Mesendoderm (in vitro differentiated cells): Measurements from ENCODE around the gene BASP1.

ENCODE experiments used
- DNase-seq: peaks from one replicate; pipeline ENCODE4 v3.0.0; 2013
- H2AK5ac ChIP-seq: 2 replicates; pipeline ENCODE4 v1.6.1; 2013; ENCODE audit warnings: low read length, inconsistent platforms
- H2BK120ac ChIP-seq: 2 replicates; pipeline ENCODE4 v1.6.1; 2013; ENCODE audit warnings: low read depth, mild to moderate bottlenecking, low read length, moderate library complexity, mixed read lengths
- H2BK15ac ChIP-seq: replicated peaks from 2 replicates; pipeline ENCODE4 v1.6.1; 2013; ENCODE audit warnings: low read depth, mild to moderate bottlenecking, moderate library complexity
- H2BK5ac ChIP-seq: 2 replicates; pipeline ENCODE4 v1.6.1; 2013; ENCODE audit warnings: low read length, inconsistent platforms
- H3K18ac ChIP-seq: 2 replicates; pipeline ENCODE4 v1.6.1; 2013; ENCODE audit warnings: mild to moderate bottlenecking, low read length, mixed read lengths
- H3K23ac ChIP-seq: one replicate; pipeline ENCODE4 v1.6.1; 2013; ENCODE audit warnings: low read length
- H3K27ac ChIP-seq: 2 replicates; pipeline ENCODE4 v1.5.1; 2013; ENCODE audit warnings: low read depth, mild to moderate bottlenecking, inconsistent platforms, low read length, moderate library complexity
- H3K27me3 ChIP-seq: 2 replicates; pipeline ENCODE4 v1.6.1; 2013; ENCODE audit warnings: low read length, control low read depth, mild to moderate bottlenecking, inconsistent platforms; ENCODE audit not compliant: insufficient read depth, poor library complexity
- H3K36me3 ChIP-seq: 2 replicates; pipeline ENCODE4 v1.6.1; 2013; ENCODE audit warnings: low read length, inconsistent platforms; ENCODE audit not compliant: control insufficient read depth, insufficient read depth
- H3K4ac ChIP-seq: one replicate; pipeline ENCODE4 v1.6.1; 2013; ENCODE audit warnings: low read depth, mild to moderate bottlenecking, low read length, moderate library complexity
- H3K4me1 ChIP-seq: 2 replicates; pipeline ENCODE4 v1.6.1; 2013; ENCODE audit warnings: low read depth, low read length, inconsistent platforms; ENCODE audit not compliant: control insufficient read depth
- H3K4me2 ChIP-seq: 2 replicates; pipeline ENCODE4 v1.6.1; 2013; ENCODE audit warnings: low read length
- H3K4me3 ChIP-seq: 2 replicates; pipeline ENCODE4 v1.5.1; 2013; ENCODE audit warnings: mild to moderate bottlenecking, low read length
- H3K56ac ChIP-seq: one replicate; pipeline ENCODE4 v1.6.1; 2013; ENCODE audit warnings: low read length
- H3K79me1 ChIP-seq: 2 replicates; pipeline ENCODE4 v1.6.1; 2013; ENCODE audit warnings: low read length, inconsistent platforms
- H3K79me2 ChIP-seq: 2 replicates; pipeline ENCODE4 v1.6.1; 2013; ENCODE audit warnings: mild to moderate bottlenecking, low read length; ENCODE audit not compliant: control insufficient read depth, insufficient read depth
- H3K9ac ChIP-seq: 2 replicates; pipeline ENCODE4 v1.6.1; 2013; ENCODE audit warnings: low read length, inconsistent platforms
- H4K5ac ChIP-seq: one replicate; pipeline ENCODE4 v1.6.1; 2013; ENCODE audit warnings: low read length
- H4K8ac ChIP-seq: one replicate; pipeline ENCODE4 v1.6.1; 2013; ENCODE audit warnings: low read depth, mild to moderate bottlenecking, control low read depth, low read length, moderate library complexity
- WGBS: extraction: QIAGEN DNeasy Blood & Tissue Kit; methylation state at CpG from one replicate; pipeline ENCODE4 v1.1.7; 2013; ENCODE audit warnings: low lambda C conversion rate, missing lambda C conversion rate; ENCODE audit not compliant: insufficient coverage; ENCODE audit errors: extremely low coverage; 5-methylcytosine and 5-hydroxymethylcytosine counted together

Gene BASP1

DNA sequence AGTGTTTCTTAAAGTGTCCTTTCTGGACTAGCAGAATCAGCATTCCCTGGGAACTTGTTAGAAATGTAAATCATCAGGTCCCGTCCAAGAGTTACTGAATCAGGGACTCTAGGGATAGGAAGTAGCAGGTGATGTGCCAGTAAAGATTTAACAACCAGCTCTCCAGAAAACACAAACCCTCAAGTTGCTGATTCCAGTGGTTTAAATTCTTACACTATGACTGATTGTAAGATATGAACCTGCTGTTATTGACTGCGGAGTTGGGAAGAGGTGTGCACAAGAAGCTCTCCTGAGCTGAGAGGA is 39.1 kb upstream of the BASP1 start:
- peaks cover 11% of the 10 kb centered on the region for H3K4me1 ChIP-seq
- H3K36me3 ChIP-seq: no peaks in the 10 kb centered on the region
- no peaks in the 10 kb centered on the region for H3K27me3 ChIP-seq
- H2AK5ac ChIP-seq: no peak overlapping the region
- WGBS: no CpG with 5 or more reads among the region's 2 CpGs
- no peak overlapping the region for H3K4me3 ChIP-seq
- no peak for DNase-seq
- no peak overlapping the region for H3K56ac ChIP-seq
- no peak overlapping the region for H2BK5ac ChIP-seq
- no peaks in the 10 kb centered on the region for H3K79me2 ChIP-seq
- no peak overlapping the region for H4K5ac ChIP-seq
- no peak overlapping the region for H3K4ac ChIP-seq
- H2BK15ac ChIP-seq: no peak overlapping the region
- no peak overlapping the region for H3K27ac ChIP-seq
- H3K79me1 ChIP-seq: no peaks in the 10 kb centered on the region
- H4K8ac ChIP-seq: no peak overlapping the region
- no peak overlapping the region for H3K18ac ChIP-seq
- H3K9ac ChIP-seq: no peak overlapping the region
- no peak overlapping the region for H3K4me2 ChIP-seq
- no peak overlapping the region for H2BK120ac ChIP-seq
- no peak overlapping the region for H3K23ac ChIP-seq

DNA sequence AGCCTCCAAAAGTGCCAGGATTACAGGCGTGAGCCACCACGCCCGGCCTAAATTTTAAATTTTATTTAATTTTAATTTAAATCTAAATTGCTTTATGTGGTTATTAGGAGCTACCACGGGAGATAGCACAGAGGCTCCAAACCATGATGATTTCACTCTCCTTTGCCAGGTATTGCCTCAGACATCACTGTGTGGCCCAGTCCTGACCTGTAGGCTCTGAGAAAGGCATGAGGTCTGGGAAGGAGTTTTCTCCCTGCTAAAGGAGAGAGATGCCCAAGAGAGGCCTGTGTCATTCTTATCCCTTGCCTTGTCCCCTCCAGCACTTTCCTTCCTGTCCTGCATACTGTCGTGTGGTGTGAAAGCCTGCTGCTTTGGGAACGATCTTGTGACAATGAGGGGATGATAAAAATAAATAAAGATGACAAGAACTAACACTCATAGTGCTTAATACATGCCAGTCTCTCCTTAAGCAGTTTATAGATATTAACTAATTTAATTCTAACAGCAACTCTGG is 37.0 kb upstream of the BASP1 start:
- no peaks in the 10 kb centered on the region for H3K27me3 ChIP-seq
- WGBS: no CpG with 5 or more reads among the region's 6 CpGs
- H3K4me1 ChIP-seq: peaks cover 11% of the 10 kb centered on the region
- no peaks in the 10 kb centered on the region for H3K79me1 ChIP-seq
- H3K23ac ChIP-seq: no peak overlapping the region
- H2BK5ac ChIP-seq: no peak overlapping the region
- no peak overlapping the region for H4K5ac ChIP-seq
- no peak overlapping the region for H4K8ac ChIP-seq
- peak overlapping the region; percentile 29 for H3K18ac ChIP-seq
- no peak overlapping the region for H3K9ac ChIP-seq
- peak; percentile 84 for DNase-seq
- H3K79me2 ChIP-seq: no peaks in the 10 kb centered on the region
- no peak overlapping the region for H3K4ac ChIP-seq
- no peak overlapping the region for H2BK120ac ChIP-seq
- H2BK15ac ChIP-seq: no peak overlapping the region
- no peak overlapping the region for H3K56ac ChIP-seq
- peak overlapping the region; percentile 26 for H3K27ac ChIP-seq
- no peak overlapping the region for H3K4me2 ChIP-seq
- H3K4me3 ChIP-seq: no peak overlapping the region
- H2AK5ac ChIP-seq: no peak overlapping the region
- no peaks in the 10 kb centered on the region for H3K36me3 ChIP-seq

DNA sequence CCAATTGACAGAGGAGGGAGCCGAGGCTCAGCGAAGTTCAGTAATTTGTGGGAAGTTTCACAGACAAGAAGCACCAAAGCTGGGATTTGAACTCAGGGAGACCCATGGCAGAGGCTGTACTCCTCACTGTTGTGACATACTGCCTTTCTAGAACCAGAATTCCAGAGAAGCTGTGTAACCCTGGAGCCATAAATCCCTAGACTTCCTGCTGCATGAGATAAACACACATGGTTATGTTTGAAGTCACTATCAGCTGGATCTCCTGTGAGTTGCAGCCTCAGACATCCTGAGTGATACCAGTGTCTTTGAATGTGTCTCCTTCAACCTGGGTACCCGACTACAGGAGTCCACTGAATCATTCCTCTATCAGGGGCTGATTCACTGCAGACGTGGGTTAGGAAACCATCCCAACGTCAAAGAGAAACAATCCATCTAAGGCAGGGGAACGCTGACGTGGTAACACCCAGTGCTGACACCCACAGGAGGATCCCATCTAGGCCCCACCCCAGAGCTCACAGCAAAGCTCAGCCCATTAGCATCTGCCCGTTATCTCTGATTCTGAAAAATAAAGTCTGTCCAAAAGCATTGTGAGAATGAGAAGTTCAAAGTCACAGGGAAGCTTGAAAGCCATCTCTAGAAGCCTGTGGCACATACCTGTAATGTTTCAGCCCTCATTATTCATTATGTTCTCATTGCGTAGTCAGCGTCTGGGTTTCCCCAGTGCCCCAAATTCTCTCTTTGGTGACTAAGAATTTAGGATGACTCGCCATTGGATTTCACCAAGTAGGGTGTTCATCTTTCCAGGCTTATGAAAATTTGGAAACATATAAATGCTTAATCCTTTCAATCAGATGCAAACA is 36.3 kb upstream of the BASP1 start:
- Histone ChIP-seq H3K23ac (no peak overlapping the region), H3K18ac (peak overlapping the region; percentile 29), H3K79me1 (no peaks in the 10 kb centered on the region), H3K27me3 (no peaks in the 10 kb centered on the region), H3K4me1 (peaks cover 11% of the 10 kb centered on the region), H2AK5ac (peak overlapping the region; percentile 20), H3K79me2 (no peaks in the 10 kb centered on the region), H3K36me3 (no peaks in the 10 kb centered on the region), H2BK5ac (no peak overlapping the region), H3K4ac (no peak overlapping the region), H3K4me2 (no peak overlapping the region), H2BK15ac (no peak overlapping the region), H2BK120ac (no peak overlapping the region), H3K56ac (no peak overlapping the region), H3K9ac (no peak overlapping the region), H3K27ac (peak overlapping the region; percentile 26), H3K4me3 (no peak overlapping the region), H4K8ac (no peak overlapping the region), H4K5ac (no peak overlapping the region)
- peak; percentile 94 for DNase-seq
- WGBS: no CpG with 5 or more reads among the region's 11 CpGs

DNA sequence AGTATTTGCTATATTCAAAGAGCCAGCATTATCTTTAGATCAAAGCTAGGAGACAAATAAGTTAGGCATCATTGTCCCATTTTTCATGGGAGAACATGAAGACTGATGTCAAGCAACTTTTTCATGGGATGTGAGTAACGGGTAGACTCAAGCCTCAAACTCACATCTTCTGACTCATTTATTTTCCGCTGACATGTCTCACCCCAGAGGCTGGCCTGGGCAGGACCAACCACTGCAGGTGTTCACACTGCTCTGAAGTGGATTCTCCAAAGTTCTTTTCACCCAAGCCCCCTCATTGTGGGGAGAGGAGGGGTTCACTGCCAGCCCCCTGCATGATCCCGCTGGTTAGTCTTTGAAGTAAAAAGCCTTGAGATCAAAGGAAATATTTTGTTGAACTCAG is 34.9 kb upstream of the BASP1 start:
- Histone ChIP-seq H3K23ac (no peak overlapping the region), H3K27me3 (no peaks in the 10 kb centered on the region), H2AK5ac (no peak overlapping the region), H3K18ac (no peak overlapping the region), H3K36me3 (no peaks in the 10 kb centered on the region), H2BK5ac (no peak overlapping the region), H3K4me2 (no peak overlapping the region), H3K9ac (no peak overlapping the region), H4K8ac (no peak overlapping the region), H3K79me1 (no peaks in the 10 kb centered on the region), H3K4me3 (no peak overlapping the region), H3K4me1 (peaks cover 11% of the 10 kb centered on the region), H3K56ac (no peak overlapping the region), H3K27ac (no peak overlapping the region), H4K5ac (no peak overlapping the region), H2BK120ac (no peak overlapping the region), H3K4ac (no peak overlapping the region), H2BK15ac (no peak overlapping the region), H3K79me2 (no peaks in the 10 kb centered on the region)
- no peak for DNase-seq
- WGBS: no CpG with 5 or more reads among the region's 3 CpGs

DNA sequence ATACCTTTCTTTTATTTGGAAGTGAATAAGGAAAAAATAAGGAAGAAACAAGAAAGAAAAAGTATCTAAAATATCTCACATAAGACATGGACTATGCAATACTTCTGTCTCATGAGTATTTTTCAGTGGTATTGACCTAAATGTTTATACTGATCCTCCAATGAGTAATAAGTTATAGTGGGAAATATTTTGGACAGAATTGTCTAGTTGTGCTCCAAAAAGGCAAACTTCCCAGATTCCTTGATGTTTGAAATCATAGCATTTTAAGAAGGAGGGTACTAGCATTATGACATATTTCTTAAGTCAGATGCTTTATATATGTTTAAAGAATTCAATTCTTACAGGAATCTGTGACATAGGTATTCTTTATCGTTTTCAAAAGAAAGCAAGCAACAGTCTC is 34.5 kb upstream of the BASP1 start:
- Histone ChIP-seq H3K4me1 (peaks cover 11% of the 10 kb centered on the region), H3K27ac (no peak overlapping the region), H3K4me2 (no peak overlapping the region), H2BK5ac (no peak overlapping the region), H3K36me3 (no peaks in the 10 kb centered on the region), H2AK5ac (no peak overlapping the region), H3K79me2 (no peaks in the 10 kb centered on the region), H2BK15ac (no peak overlapping the region), H3K4ac (no peak overlapping the region), H3K56ac (no peak overlapping the region), H2BK120ac (no peak overlapping the region), H4K8ac (no peak overlapping the region), H3K79me1 (no peaks in the 10 kb centered on the region), H3K4me3 (no peak overlapping the region), H3K18ac (no peak overlapping the region), H4K5ac (no peak overlapping the region), H3K9ac (no peak overlapping the region), H3K27me3 (no peaks in the 10 kb centered on the region), H3K23ac (no peak overlapping the region)
- WGBS: no CpG with 5 or more reads among the region's 1 CpG
- no peak for DNase-seq

DNA sequence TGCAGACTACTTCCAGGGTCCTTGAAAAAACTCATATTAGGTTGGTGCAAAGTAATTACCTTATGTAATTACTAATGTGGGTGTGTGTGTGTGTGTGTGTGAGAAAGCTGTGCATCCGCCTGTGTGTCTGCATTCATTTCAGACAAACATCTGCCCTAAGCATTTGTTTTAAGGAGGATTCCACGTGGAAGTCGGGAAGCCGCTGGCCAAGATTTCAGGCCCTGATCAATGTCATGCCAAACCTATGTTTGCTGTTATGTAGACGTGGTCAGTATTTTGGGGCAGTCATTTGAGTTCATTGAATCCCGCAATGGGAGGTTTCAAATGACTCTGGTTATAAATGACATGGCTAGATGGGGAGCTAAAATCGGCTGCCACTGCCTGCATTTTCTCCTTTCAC is 33.6 kb upstream of the BASP1 start:
- Histone ChIP-seq H4K5ac (no peak overlapping the region), H3K4ac (no peak overlapping the region), H3K56ac (no peak overlapping the region), H3K4me2 (no peak overlapping the region), H2AK5ac (no peak overlapping the region), H3K4me1 (peaks cover 11% of the 10 kb centered on the region), H3K27ac (no peak overlapping the region), H3K9ac (no peak overlapping the region), H2BK15ac (no peak overlapping the region), H3K18ac (no peak overlapping the region), H4K8ac (no peak overlapping the region), H2BK120ac (no peak overlapping the region), H3K79me1 (no peaks in the 10 kb centered on the region), H2BK5ac (no peak overlapping the region), H3K36me3 (no peaks in the 10 kb centered on the region), H3K23ac (no peak overlapping the region), H3K79me2 (no peaks in the 10 kb centered on the region), H3K4me3 (no peak overlapping the region), H3K27me3 (no peaks in the 10 kb centered on the region)
- no CpG with 5 or more reads among the region's 7 CpGs for WGBS
- DNase-seq: no peak
